SK-N-SH treated with all-trans-retinoic acid at 6 μM for 48 hours (cell line): ENCODE results near the gene SMIM13.
"Not testable (repeated sequence)": the region's sequence is repeated elsewhere in the genome, so short reads cannot be mapped to it uniquely, and the experiment has no call there.

Experiments used
- ATAC-seq: fragments of 200-7000 bp; cut with Tn5 transposase; 3 replicates; pipeline ENCODE4 v1.9.1; 2020; ENCODE audit warnings: mild to moderate bottlenecking, moderate library complexity
- ARNTL ChIP-seq: fragments of 450-650 bp; formaldehyde crosslinking; IDR thresholded peaks from 2 replicates; pipeline ENCODE4 v1.5.0; 2020; ENCODE audit warnings: low read depth, mild to moderate bottlenecking, moderate library complexity, borderline replicate concordance
- BACH2 ChIP-seq: fragments of 250-450 bp; sonication (Bioruptor Pico); IDR thresholded peaks from 2 replicates; pipeline ENCODE4 v1.9.0; 2021; ENCODE audit warnings: mild to moderate bottlenecking, borderline replicate concordance
- CREB5 ChIP-seq: fragments of 250-450 bp; sonication (Bioruptor Pico); IDR thresholded peaks from 2 replicates; pipeline ENCODE4 v1.5.1; 2020; ENCODE audit warnings: low read depth, mild to moderate bottlenecking, moderate library complexity
- ESRRG ChIP-seq: fragments of 250-450 bp; sonication (Bioruptor Pico); IDR thresholded peaks from 2 replicates; pipeline ENCODE4 v1.6.1; 2021; ENCODE audit warnings: mild to moderate bottlenecking
- ISL1 ChIP-seq: fragments of 250-450 bp; sonication (Bioruptor Pico); IDR thresholded peaks from 2 replicates; pipeline ENCODE4 v2.1.2; 2022; ENCODE audit warnings: mild to moderate bottlenecking, moderate library complexity
- OSR1 ChIP-seq: fragments of 250-450 bp; sonication (Bioruptor Pico); IDR thresholded peaks from 2 replicates; pipeline ENCODE4 v1.8.0; 2022; ENCODE audit warnings: moderate library complexity, mild to moderate bottlenecking, inconsistent platforms
- PATZ1 ChIP-seq: fragments of 250-450 bp; sonication (Bioruptor Pico); IDR thresholded peaks from 2 replicates; pipeline ENCODE4 v1.8.0; 2020; ENCODE audit warnings: mild to moderate bottlenecking, moderate library complexity, borderline replicate concordance
- PPARA ChIP-seq: fragments of 250-450 bp; sonication (Bioruptor Pico); IDR thresholded peaks from 2 replicates; pipeline ENCODE4 v1.5.0; 2020; ENCODE audit warnings: mild to moderate bottlenecking, borderline replicate concordance
- SNAI2 ChIP-seq: fragments of 250-450 bp; sonication (Bioruptor Pico); IDR thresholded peaks from 2 replicates; pipeline ENCODE4 v1.5.0; 2020; ENCODE audit warnings: mild to moderate bottlenecking, moderate library complexity
- TCF4 ChIP-seq: fragments of 250-450 bp; sonication (Bioruptor Pico); IDR thresholded peaks from 2 replicates; pipeline ENCODE4 v1.8.0; 2021; ENCODE audit warnings: mild to moderate bottlenecking, moderate library complexity, borderline replicate concordance
- TOX ChIP-seq: fragments of 250-450 bp; sonication (Bioruptor Pico); IDR thresholded peaks from 2 replicates; pipeline ENCODE4 v1.8.0; 2021; ENCODE audit warnings: mild to moderate bottlenecking, moderate library complexity, borderline replicate concordance
- ZC3H10 ChIP-seq: fragments of 250-450 bp; sonication (Bioruptor Pico); IDR thresholded peaks from 2 replicates; pipeline ENCODE4 v1.5.1; 2021; ENCODE audit warnings: mild to moderate bottlenecking, moderate library complexity
- ZFP3 ChIP-seq: fragments of 250-450 bp; sonication (Bioruptor Pico); IDR thresholded peaks from 2 replicates; pipeline ENCODE4 v1.5.0; 2020; ENCODE audit warnings: mild to moderate bottlenecking, moderate library complexity
- ZFP30 ChIP-seq: fragments of 450-650 bp; formaldehyde crosslinking; IDR thresholded peaks from 2 replicates; pipeline ENCODE4 v1.5.0; 2022; ENCODE audit warnings: mild to moderate bottlenecking, moderate library complexity
- ZNF565 ChIP-seq: fragments of 450-650 bp; formaldehyde crosslinking; conservative IDR thresholded peaks from 2 replicates; pipeline ENCODE4 v1.5.0; 2020; ENCODE audit warnings: low read depth, mild to moderate bottlenecking, moderate library complexity
- ZNF70 ChIP-seq: fragments of 450-650 bp; formaldehyde crosslinking; IDR thresholded peaks from 2 replicates; pipeline ENCODE4 v1.5.0; 2020; ENCODE audit warnings: mild to moderate bottlenecking, moderate library complexity
- ZNF8 ChIP-seq: fragments of 450-650 bp; formaldehyde crosslinking; IDR thresholded peaks from 2 replicates; pipeline ENCODE4 v1.5.0; 2020; ENCODE audit warnings: mild to moderate bottlenecking, moderate library complexity
- TF ChIP-seq, protein P1 (sequence below): fragments of 250-450 bp; sonication (Bioruptor Pico); IDR thresholded peaks from 2 replicates; pipeline ENCODE4 v1.8.0; 2021; ENCODE audit warnings: low read depth, mild to moderate bottlenecking, moderate library complexity, borderline replicate concordance
- TF ChIP-seq, protein P2 (sequence below): fragments of 250-450 bp; sonication (Bioruptor Pico); IDR thresholded peaks from 2 replicates; pipeline ENCODE4 v1.5.1; 2021; ENCODE audit warnings: mild to moderate bottlenecking, moderate library complexity
- TF ChIP-seq, protein P3 (sequence below): fragments of 250-450 bp; sonication (Bioruptor Pico); IDR thresholded peaks from 2 replicates; pipeline ENCODE4 v1.5.0; 2020; ENCODE audit warnings: mild to moderate bottlenecking, moderate library complexity

The SMIM13 gene

DNA sequence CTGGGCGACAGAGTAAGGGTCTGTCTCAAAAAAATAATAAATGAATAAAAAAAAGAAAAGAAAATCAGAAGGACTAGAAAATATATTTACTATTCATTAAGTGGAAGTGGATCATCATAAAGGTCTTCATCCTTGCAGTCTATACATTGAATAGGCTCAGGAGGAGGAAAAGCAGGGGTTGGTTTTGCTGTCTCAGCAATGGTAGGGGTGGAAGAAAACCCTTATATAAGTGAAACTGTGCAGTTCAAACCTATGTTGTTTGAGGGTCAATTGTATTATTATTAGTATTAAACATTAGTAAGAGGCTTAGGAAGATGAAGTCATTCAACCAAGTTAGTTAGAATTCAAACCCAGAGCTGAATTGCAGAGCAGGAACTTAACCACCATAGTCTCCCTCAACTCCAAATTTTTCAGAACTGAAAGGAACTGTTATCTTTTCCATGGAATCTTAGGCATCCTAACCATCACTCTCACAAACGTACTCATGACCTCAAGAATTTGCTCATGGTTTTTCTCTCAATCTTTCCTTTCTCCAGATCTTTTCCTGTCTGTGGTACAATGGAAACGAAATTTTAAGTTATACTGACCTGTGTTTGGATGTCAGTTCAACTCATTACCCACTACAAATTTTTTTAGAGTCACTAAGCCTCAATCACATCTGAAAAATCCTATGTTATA is 7.7 kb upstream of the SMIM13 start:
- peak; percentile 56 for ATAC-seq
- 0 out of 2 replicates have a peak, but pooled peaks have one; percentile 34 for TF ChIP-seq ISL1 (CRISPR knock-in tag)
- no peak for TF ChIP-seq ZFP30 (CRISPR knock-in tag)

- ATAC-seq: not testable (repeated sequence)
Measured at GRCh38 chr6:11087141-11087812, 6.4 kb upstream of the SMIM13 start.

DNA sequence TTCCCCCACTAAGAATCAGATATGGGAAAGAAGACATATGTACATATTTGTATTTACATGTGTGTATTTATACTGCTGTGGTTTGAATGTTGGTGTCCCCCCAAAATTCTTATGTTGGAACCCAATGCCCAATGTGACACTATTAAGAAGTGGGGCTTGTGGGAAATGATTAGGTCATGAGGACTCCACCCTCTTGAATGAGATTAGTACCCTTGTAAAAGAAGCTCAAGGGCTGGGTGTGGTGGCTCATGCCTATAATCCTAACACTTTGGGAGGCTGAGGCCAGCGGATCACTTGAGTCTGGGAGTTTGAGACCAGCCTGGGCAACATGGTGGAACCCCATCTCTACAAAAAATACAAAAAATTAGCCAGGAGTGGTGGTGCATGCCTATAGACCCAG is 3.9 kb upstream of the SMIM13 start:
- ATAC-seq: no peak
- TF ChIP-seq PPARA (CRISPR knock-in tag): no peak
- no peak for TF ChIP-seq ISL1 (CRISPR knock-in tag)
- TF ChIP-seq OSR1 (CRISPR knock-in tag): no peak
- no peak for TF ChIP-seq PATZ1 (CRISPR knock-in tag)
- TF ChIP-seq ZFP3 (CRISPR knock-in tag): no peak
- no peak for TF ChIP-seq CREB5 (CRISPR knock-in tag)
- TF ChIP-seq ESRRG (CRISPR knock-in tag): no peak
- no peak for TF ChIP-seq SNAI2 (CRISPR knock-in tag)
- no peak for TF ChIP-seq ARNTL (CRISPR knock-in tag)
- TF ChIP-seq, protein P1, sequence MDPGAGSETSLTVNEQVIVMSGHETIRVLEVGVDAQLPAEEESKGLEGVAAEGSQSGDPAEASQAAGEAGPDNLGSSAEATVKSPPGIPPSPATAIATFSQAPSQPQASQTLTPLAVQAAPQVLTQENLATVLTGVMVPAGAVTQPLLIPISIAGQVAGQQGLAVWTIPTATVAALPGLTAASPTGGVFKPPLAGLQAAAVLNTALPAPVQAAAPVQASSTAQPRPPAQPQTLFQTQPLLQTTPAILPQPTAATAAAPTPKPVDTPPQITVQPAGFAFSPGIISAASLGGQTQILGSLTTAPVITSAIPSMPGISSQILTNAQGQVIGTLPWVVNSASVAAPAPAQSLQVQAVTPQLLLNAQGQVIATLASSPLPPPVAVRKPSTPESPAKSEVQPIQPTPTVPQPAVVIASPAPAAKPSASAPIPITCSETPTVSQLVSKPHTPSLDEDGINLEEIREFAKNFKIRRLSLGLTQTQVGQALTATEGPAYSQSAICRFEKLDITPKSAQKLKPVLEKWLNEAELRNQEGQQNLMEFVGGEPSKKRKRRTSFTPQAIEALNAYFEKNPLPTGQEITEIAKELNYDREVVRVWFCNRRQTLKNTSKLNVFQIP (CRISPR knock-in tag): no peak
- no peak for TF ChIP-seq ZNF8 (CRISPR knock-in tag)
- TF ChIP-seq ZC3H10: no peak
- no peak for TF ChIP-seq ZNF565 (CRISPR knock-in tag)
- no peak for TF ChIP-seq BACH2 (CRISPR knock-in tag)
- TF ChIP-seq, protein P2, sequence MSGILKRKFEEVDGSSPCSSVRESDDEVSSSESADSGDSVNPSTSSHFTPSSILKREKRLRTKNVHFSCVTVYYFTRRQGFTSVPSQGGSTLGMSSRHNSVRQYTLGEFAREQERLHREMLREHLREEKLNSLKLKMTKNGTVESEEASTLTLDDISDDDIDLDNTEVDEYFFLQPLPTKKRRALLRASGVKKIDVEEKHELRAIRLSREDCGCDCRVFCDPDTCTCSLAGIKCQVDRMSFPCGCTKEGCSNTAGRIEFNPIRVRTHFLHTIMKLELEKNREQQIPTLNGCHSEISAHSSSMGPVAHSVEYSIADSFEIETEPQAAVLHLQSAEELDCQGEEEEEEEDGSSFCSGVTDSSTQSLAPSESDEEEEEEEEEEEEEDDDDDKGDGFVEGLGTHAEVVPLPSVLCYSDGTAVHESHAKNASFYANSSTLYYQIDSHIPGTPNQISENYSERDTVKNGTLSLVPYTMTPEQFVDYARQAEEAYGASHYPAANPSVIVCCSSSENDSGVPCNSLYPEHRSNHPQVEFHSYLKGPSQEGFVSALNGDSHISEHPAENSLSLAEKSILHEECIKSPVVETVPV (CRISPR knock-in tag): no peak
- TF ChIP-seq ZNF70 (CRISPR knock-in tag): no peak
- TF ChIP-seq TCF4 (CRISPR knock-in tag): no peak
- no peak for TF ChIP-seq TOX (CRISPR knock-in tag)
- TF ChIP-seq, protein P3, sequence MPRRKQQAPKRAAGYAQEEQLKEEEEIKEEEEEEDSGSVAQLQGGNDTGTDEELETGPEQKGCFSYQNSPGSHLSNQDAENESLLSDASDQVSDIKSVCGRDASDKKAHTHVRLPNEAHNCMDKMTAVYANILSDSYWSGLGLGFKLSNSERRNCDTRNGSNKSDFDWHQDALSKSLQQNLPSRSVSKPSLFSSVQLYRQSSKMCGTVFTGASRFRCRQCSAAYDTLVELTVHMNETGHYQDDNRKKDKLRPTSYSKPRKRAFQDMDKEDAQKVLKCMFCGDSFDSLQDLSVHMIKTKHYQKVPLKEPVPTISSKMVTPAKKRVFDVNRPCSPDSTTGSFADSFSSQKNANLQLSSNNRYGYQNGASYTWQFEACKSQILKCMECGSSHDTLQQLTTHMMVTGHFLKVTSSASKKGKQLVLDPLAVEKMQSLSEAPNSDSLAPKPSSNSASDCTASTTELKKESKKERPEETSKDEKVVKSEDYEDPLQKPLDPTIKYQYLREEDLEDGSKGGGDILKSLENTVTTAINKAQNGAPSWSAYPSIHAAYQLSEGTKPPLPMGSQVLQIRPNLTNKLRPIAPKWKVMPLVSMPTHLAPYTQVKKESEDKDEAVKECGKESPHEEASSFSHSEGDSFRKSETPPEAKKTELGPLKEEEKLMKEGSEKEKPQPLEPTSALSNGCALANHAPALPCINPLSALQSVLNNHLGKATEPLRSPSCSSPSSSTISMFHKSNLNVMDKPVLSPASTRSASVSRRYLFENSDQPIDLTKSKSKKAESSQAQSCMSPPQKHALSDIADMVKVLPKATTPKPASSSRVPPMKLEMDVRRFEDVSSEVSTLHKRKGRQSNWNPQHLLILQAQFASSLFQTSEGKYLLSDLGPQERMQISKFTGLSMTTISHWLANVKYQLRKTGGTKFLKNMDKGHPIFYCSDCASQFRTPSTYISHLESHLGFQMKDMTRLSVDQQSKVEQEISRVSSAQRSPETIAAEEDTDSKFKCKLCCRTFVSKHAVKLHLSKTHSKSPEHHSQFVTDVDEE (CRISPR knock-in tag): no peak

GRCh38 chr6:11091141-11091540 is 2.5 kb upstream of the SMIM13 start:
- not testable (repeated sequence) for ATAC-seq
